HG03108 (cell line): ENCODE results near the gene PRKN.

Experiments used
- ATAC-seq: cut with Tn5 transposase; IDR thresholded peaks from one replicate; pipeline ENCODE4 v1.9.1; 2021; ENCODE audit warnings: moderate library complexity; ENCODE audit not compliant: unreplicated experiment

PRKN gene

GRCh38 chr6:162711376-162711775 is 16.2 kb downstream of the PRKN start:
- ATAC-seq = no peak

DNA sequence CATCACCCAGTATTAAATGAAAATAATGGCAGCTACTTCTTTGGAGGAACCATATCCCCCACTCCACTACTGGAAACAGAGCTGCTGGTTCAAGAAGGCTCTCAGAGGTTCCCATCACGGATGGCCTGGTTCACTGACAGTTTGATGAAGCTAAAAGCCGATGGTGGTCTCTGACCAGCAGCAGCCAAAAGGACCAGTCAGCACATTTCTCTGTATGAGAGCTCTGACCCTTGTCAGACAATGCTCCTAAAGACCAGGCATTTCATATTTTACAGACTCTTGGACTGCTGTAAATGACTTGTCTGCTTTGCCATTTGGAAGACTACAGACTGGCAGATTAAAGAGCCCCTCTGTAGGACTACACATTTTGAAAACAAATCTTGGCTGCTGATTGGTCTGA is 16.6 kb downstream of the PRKN start:
- ATAC-seq = no peak

DNA sequence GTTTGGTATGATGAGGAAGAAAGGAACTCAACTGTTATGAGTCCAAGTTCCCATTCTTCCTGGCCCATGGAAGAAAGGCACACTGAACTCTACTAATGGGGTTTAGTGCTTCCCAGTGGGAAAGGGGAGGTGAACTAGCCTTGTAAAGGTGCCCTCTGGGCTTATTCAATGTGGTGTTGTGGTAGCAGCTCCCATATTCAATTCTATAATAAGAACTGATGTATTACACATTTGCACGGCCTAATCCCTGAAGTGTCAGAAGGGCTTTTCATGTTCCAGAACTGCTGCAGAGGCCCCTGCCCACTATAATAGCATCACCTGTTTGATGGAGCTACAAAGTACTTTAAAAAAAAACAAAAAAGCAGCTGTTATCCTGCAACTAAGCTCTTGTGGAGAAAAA is 17.1 kb downstream of the PRKN start:
- ATAC-seq = no peak

DNA sequence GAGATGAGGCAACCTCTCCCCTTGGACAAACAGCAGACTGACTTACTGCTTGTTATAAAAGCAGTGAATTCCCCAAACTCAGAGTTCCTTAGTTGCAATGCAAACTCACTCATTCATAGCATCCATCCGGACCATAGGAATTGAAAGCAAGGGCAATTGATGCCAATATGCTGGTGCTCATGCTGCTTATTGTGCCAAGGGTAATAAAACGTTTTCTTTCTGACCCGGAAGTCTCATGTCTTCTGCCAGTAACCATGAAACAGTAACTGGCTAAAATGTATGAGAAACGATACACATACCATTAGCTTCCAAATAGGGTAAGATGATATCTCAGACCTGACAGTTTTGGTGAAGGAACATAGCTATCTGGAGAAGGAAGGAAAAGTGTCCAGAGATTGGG is 18.1 kb downstream of the PRKN start:
- ATAC-seq = no peak

DNA sequence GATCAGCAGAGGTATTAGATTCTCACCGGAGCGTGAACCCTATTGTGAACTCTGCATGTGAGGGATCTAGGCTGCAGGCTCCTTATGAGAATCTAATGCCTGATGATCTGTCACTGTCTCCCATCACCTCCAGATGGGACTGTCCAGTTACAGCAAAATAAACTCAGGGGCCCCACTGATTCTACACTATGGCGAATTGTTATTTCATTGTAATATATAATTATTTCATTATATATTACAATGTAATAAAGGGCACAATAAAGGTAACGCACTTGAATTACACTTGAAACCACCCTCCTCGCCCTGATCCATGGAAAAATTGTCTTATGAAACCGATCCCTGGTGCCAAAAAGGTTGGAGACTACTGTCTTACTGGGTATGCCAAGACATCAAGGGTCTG is 18.6 kb downstream of the PRKN start:
- ATAC-seq = no peak

DNA sequence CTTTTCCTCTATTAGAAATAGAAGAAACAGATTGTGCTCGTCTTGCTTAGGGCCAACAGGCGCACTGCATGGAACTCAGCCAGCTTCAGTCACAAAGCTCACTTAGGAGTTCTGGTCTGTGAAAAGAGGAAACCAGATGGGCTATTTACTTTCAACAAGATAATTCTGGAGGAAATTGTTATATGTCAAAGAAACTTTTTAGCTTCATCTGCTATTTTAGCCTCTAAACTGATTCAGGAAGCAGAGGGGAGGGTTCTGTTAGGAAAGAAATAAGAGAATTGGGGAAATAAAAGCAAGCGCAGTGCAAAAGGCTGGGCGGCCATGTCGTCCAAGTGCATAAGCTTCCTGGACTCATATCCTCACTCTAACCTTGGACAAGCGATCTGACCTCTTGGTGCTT is 21.3 kb downstream of the PRKN start:
- no peak for ATAC-seq

DNA sequence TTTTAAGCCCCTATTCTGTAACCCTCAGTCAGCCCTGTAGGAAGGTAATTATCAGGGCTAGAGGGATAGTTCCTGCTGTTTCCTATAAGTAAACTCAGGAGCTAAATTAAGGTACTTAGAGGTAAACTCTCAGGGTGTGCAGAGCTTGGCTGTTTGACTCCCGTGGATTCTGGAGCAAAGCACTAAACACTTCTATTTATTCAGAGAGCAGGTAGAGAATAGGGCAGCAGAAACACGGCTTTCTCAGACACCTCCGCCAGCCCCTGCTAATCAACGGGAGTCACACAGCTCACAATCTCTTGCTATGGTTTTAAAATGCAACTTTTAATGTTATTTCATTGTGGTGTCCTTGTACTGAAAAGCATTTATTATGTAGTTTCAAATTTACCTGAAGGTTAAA is 21.8 kb downstream of the PRKN start:
- no peak for ATAC-seq

DNA sequence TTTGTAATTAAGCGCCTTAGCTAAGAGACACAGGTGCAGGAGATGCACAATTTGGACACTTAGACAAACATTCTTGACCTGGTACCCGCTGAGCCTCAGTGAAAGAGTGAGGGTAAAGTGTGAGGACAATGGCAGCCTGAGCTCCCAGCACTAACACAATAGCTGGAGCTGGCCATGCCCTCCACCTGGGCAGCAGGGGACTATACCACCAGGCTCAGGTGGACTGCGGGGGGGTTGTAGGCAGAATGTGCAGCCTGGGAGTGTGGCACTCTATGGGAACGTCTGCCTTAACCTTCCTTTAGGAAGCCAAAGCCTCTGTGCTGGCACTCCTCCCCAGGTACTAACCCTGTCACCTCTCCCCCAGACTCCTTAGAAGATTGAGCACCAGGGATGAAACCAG is 23.6 kb downstream of the PRKN start:
- no peak for ATAC-seq

- ATAC-seq = no peak
Observed at GRCh38 chr6:162702446-162702845, 25.1 kb downstream of the PRKN start.

GRCh38 chr6:162701551-162701950 is 26.0 kb downstream of the PRKN start:
- ATAC-seq = no peak

- ATAC-seq = no peak
Observed at GRCh38 chr6:162700966-162701365, 26.6 kb downstream of the PRKN start.

GRCh38 chr6:162699961-162700360 is 27.6 kb downstream of the PRKN start:
- ATAC-seq = no peak

DNA sequence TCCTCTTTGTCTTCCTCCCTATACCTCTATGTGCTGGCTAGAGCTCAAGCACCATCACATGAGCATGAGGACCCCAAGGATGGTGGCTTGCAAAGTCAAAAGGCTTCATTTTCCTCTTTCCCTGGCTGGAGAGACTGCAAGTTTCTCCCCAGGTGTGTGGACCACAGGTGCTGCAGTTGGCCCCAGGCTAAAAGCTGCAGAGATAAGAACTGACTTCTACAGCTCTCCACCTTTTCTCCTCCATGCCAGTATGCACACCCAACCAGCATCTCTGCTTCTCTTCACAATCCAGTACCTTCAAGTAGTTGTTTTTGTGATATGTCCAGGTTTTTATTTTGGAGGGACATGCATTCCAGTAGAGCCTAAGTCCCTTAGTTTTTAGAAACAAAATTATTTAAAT is 29.1 kb downstream of the PRKN start:
- ATAC-seq = no peak

- no peak for ATAC-seq
Observed at GRCh38 chr6:162697872-162698403, 29.6 kb downstream of the PRKN start.

DNA sequence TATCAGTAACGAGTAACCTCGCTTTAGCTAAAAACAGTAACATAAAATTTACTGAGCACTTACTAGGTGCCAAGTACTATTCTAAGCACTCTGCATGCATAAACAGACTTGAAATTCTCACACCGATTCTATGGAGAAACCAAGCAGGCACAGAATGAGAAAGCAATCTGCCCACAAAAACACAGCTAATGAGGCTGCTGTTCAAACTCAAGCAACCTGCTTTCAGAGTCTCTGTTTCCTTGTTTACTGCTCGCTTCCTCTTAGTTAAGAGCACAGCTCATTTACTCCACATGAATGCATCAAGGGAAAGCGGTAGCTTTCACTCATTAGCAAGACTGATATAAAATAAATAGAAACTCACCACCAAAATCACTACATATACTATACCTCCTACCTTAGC is 37.4 kb downstream of the PRKN start:
- ATAC-seq = no peak

DNA sequence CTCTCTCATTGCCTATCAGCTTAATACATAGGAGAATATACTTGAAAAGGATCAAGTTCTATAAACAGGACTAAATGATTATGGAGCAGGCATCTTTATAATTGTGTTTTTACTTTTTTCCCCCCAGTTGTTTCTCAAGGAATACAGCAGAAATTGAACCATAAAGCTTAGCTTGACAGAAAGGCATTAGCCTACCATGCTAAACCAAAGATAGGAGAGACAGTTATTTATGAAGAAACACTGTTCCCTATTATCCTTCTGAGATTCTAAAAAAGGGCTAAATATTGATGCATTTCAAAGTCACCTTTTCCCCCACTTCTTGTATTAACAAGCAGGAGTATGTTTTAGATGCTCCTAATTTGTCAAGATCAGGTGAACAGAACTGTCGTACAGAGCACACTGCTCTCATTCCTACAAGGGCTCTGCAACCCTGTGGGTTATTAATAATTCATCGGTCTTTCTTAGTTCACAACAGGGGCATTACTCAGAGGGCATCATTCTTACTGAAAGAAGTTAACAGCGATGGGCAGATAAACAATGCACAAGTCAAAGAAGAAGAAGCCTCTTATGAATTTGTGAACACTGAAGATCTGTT is 38.7 kb downstream of the PRKN start:
- no peak for ATAC-seq

DNA sequence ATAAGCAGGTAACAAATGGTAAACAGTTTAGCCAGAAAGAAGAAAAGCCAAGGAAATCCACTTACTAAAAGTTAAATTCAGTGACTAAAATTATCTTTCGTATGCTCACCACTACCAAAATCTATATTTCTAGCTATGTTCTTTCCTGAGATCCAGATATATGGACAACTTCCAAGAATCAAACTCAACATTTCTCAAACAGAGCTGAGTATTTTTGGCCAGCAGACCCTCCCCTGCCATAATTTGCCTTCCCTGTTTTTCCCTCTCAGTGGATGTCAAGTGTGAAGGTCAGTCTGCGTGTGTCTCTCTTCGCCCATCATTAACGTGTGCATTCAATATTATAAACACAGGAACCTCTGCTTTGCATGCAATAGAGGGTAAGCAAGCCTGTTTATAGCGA is 42.0 kb downstream of the PRKN start:
- ATAC-seq = no peak

DNA sequence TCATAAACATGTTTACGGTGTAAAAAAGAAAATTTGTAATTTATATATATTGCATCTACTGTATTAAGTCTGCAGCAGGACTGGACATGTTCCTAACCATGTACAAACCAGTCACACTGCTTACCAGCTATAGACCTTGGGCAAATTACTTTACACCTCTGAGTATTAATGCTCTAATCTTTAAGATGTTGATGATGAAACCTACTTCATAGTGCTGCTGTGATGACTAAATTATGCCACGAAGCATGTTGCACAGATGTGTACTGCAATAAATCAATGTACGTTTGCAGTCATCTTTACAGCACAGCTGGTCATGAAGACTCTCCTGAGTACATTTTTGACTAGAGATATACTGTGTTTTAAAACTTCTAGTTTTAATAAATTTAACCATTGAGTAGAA is 42.6 kb downstream of the PRKN start:
- no peak for ATAC-seq

- no peak for ATAC-seq
Observed at GRCh38 chr6:162684052-162684451, 43.5 kb downstream of the PRKN start.

DNA sequence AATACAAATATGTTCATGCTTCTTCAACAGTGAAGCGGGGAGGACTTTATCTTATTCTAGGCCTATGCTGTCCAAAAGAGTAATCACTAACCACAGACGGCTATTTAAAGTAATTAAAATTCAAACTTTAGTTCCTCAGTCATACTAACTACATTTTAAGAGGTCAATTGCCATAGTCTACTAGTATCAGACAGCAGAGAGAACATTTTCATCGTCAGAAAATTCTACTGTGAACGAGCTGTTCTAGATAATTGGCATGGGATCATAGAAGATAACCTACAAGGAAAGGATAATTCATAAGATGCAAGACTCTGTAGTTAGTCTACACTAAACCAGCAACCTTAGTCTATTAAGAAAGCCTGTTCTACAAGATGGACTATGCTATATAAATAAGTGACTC is 44.4 kb downstream of the PRKN start:
- ATAC-seq = no peak

DNA sequence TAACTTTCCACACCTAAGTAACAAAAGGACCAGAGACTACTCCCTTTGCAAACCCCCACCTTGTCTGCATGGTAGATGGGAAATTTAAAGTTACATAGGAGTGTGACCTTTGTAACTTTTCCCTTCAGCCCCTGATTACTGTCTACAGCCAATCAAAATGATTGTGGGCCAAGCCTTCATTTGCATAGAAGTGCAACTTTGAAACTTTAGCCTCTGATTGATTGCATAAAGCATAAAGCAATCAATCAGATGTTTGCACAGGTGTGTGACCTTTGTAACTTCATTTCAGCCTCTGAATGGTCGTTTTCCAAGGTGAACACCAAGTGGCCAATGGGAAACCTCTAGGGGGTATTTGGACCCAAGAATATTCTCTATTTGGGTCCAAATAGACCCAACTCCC is 46.1 kb downstream of the PRKN start:
- no peak for ATAC-seq

- ATAC-seq = no peak
Observed at GRCh38 chr6:162680871-162681270, 46.7 kb downstream of the PRKN start.

- no peak for ATAC-seq
Observed at GRCh38 chr6:162680367-162680766, 47.2 kb downstream of the PRKN start.
